ENCODE data around the gene EXT2. TPM values are rescaled to one million over a fixed set of nuclear protein-coding genes. Genes with fewer than 3 reads are reported as not detected.

Gene EXT2
- total and polyA plus RNA-seq, 2 of the 13 experiments (the other 11 are each of a cell fraction or from before 2014, with no cell fraction given), result 61.5 to 68.7 TPM

GRCh38 chr11:44065841-44066731 is 29.4 kb upstream of the EXT2 start, which contains the start of gene ACCS (continued):
- TF ChIP-seq ATF2 (CRISPR knock-in tag; IDR thresholded peaks at IDR 0.05), result no peak
- TF ChIP-seq CBX2 (IDR thresholded peaks at IDR 0.05; ENCODE audit: low read depth, low read length), result no peak
- TF ChIP-seq CBX2 (CRISPR knock-in tag; IDR thresholded peaks at IDR 0.05; ENCODE audit: low read depth), result 0 out of 2 replicates have a peak, but pooled peaks have one; percentile 22
- 0 out of 2 replicates have a peak, but pooled peaks have one; percentile 19 for TF ChIP-seq HIVEP1 (CRISPR knock-in tag; IDR thresholded peaks at IDR 0.05)
- TF ChIP-seq ELF1 (CRISPR knock-in tag; IDR thresholded peaks at IDR 0.05), result peak; percentile 38; the same call in 1 of the 2 replicates
- TF ChIP-seq ZNF547 (CRISPR knock-in tag; IDR thresholded peaks at IDR 0.05), result peak; percentile 46; the same call in 1 of the 2 replicates
- TF ChIP-seq IRF2 (CRISPR knock-in tag; IDR thresholded peaks at IDR 0.05), result no peak
- no peak for TF ChIP-seq ZSCAN25 (CRISPR knock-in tag; IDR thresholded peaks at IDR 0.05)
- no peak for TF ChIP-seq KDM1A (CRISPR knock-in tag; IDR thresholded peaks at IDR 0.05)
- peak; percentile 66; the same call in 1 of the 2 replicates for TF ChIP-seq ZSCAN21 (CRISPR knock-in tag; IDR thresholded peaks at IDR 0.05; ENCODE audit: borderline replicate concordance)
- peak; percentile 59; the same call in 1 of the 2 replicates for TF ChIP-seq SP4 (CRISPR knock-in tag; IDR thresholded peaks at IDR 0.05)
- no peak for TF ChIP-seq ZNF180 (CRISPR knock-in tag; IDR thresholded peaks at IDR 0.05; ENCODE audit: borderline replicate concordance, low read depth)
- TF ChIP-seq ZNF687 (CRISPR knock-in tag; IDR thresholded peaks at IDR 0.05), result peak; percentile 70
- peak; percentile 76; the same call in 1 of the 2 replicates for TF ChIP-seq CHD2 (IDR thresholded peaks at IDR 0.05; ENCODE audit: low read depth, low read length)
- 0 out of 2 replicates have a peak, but pooled peaks have one; percentile 29 for TF ChIP-seq CSRNP1 (CRISPR knock-in tag; IDR thresholded peaks at IDR 0.05)
- no peak for TF ChIP-seq MYPOP (CRISPR knock-in tag; IDR thresholded peaks at IDR 0.05)
- 0 out of 2 replicates have a peak, but pooled peaks have one; percentile 23 for TF ChIP-seq ELF3 (CRISPR knock-in tag; IDR thresholded peaks at IDR 0.05)
- TF ChIP-seq ZNF383 (CRISPR knock-in tag; IDR thresholded peaks at IDR 0.05; ENCODE audit: borderline replicate concordance), result no peak
- TF ChIP-seq NONO (IDR thresholded peaks at IDR 0.05), result no peak
- TF ChIP-seq NONO (CRISPR knock-in tag; conservative IDR thresholded peaks at IDR 0.05), result no peak
- no peak for TF ChIP-seq ZNF253 (CRISPR knock-in tag; IDR thresholded peaks at IDR 0.05; ENCODE audit: borderline replicate concordance)
